Measurements from ENCODE around the gene MSI2.

DNA sequence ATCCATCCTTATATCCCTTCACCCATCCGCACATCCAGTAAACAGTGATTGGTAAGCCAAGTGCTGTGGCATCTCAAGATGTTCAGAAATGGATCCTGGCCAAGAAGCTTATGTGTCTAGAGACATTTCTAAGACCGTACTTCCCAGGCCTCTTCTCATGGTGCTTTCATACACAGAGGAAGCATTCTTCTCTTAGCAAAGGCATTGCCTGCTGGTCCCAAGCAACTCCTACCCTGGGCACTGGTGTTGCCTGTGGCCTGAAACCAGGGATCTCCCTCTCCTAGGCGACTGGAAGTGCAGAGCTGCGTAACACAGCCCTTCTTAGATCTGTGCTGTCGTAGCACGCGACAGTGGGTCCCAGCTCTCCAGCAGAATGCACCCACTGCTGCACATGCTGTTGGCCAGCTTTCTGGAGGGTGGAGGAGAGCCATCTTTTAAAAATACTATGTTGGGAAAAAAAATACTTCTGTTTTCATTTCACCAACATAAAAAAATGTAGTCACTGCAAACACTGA lies 305.9 kb downstream of the MSI2 start:
- TF ChIP-seq CTCF (IDR thresholded peaks at IDR 0.05) (no peak), POLR2A (IDR thresholded peaks at IDR 0.05) (peak in 1 of 2 donors; percentile 22)

Data from thyroid gland (tissue), 4 donors.